ENCODE measurements around the gene ZFAND3. TPM values are rescaled to one million over a fixed set of nuclear protein-coding genes. Genes with fewer than 3 reads are reported as not detected.
A peak's percentile ranks its signal among the peaks of the same experiment; 100 is the strongest.

ZFAND3 gene
- total and polyA plus RNA-seq, 2 donors (not counting 1 experiment from before 2014, with no cell fraction given): 13.5 to 58.3 TPM

DNA sequence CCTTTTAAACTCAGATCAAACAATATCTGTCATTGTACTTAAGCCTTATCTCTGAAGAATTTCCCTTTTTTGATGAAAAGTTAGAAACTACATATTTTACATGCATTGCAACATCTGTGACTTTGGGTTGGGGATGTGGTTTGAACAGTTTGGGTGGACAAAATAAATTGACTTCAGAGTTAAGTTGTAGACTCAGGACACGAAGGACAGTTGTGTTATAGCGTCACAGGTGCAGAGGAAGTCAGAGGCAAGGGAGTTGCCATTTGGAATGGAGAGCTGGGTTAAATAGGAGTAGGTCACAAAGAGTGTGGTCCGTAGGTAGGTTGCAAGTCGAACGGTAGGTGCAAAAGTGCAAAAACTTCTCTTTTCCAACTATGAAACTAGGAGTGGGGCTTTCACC, 46.0 kb downstream of the ZFAND3 start:
- TF ChIP-seq, protein P1, sequence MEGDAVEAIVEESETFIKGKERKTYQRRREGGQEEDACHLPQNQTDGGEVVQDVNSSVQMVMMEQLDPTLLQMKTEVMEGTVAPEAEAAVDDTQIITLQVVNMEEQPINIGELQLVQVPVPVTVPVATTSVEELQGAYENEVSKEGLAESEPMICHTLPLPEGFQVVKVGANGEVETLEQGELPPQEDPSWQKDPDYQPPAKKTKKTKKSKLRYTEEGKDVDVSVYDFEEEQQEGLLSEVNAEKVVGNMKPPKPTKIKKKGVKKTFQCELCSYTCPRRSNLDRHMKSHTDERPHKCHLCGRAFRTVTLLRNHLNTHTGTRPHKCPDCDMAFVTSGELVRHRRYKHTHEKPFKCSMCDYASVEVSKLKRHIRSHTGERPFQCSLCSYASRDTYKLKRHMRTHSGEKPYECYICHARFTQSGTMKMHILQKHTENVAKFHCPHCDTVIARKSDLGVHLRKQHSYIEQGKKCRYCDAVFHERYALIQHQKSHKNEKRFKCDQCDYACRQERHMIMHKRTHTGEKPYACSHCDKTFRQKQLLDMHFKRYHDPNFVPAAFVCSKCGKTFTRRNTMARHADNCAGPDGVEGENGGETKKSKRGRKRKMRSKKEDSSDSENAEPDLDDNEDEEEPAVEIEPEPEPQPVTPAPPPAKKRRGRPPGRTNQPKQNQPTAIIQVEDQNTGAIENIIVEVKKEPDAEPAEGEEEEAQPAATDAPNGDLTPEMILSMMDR (IDR thresholded peaks at IDR 0.05): no peak
- no peak for TF ChIP-seq EZH2 (IDR thresholded peaks at IDR 0.05; ENCODE audit: borderline replicate concordance, insufficient read depth, low read depth, low read length, poor library complexity, severe bottlenecking)
- Mint-ChIP-seq H3K27ac (no peak overlapping the region), H3K27me3 (no peaks in the 10 kb centered on the region), H3K9me3 (ENCODE audit: insufficient read depth) (no peaks in the 10 kb centered on the region), H3K4me1 (peaks cover 59% of the 10 kb centered on the region), H3K4me3 (peak overlapping the region; percentile 1)
- Histone ChIP-seq H2AFZ (ENCODE audit: insufficient read depth, low read depth, low read length, poor library complexity, severe bottlenecking) (no peak overlapping the region), H3K4me3 (ENCODE audit: control extremely low read depth in 1 of 5, extremely low read depth in 1 of 5, insufficient read depth in 1 of 5, low read depth in 2 of 5, low read length in 4 of 5) (no peak overlapping the region), H3K9ac (ENCODE audit: low read length) (no peak overlapping the region), H3K79me2 (ENCODE audit: control insufficient read depth, insufficient read depth, low read length) (peaks cover 97% of the 10 kb centered on the region), H3K4me2 (replicated peaks; ENCODE audit: low read depth, low read length, poor library complexity, severe bottlenecking) (peak overlapping the region; percentile 33), H4K20me1 (ENCODE audit: control insufficient read depth, insufficient read depth, low read length, poor library complexity, severe bottlenecking) (peaks cover 41% of the 10 kb centered on the region), H3K27me3 (replicated peaks in 1 of 4; ENCODE audit: control extremely low read depth in 1 of 4, control insufficient read depth in 3 of 4, insufficient read depth in 4 of 4, low read length in 3 of 4) (no peaks in the 10 kb centered on the region), H3K36me3 (replicated peaks in 1 of 2; ENCODE audit: control extremely low read depth in 1 of 2, control insufficient read depth in 1 of 2, extremely low read depth in 1 of 2, insufficient read depth in 2 of 2, low read length in 1 of 2) (no peaks in the 10 kb centered on the region), H3K9me3 (ENCODE audit: control extremely low read depth in 1 of 3, control insufficient read depth in 2 of 3, insufficient read depth in 1 of 3, low read length in 2 of 3) (no peaks in the 10 kb centered on the region), H3K27ac (ENCODE audit: low read length in 2 of 2) (peak overlapping the region in 1 of 2 donors; percentile 27), H3K4me1 (ENCODE audit: control insufficient read depth in 2 of 2, insufficient read depth in 2 of 2, low read length in 2 of 2) (peaks cover 22 to 34% of the 10 kb centered on the region in 2 donors)
- no peak for DNase-seq
- intact Hi-C loops (cut with micrococcal nuclease): no loop called here
- POLR2A ChIA-PET: interaction anchor here (0.6 kb wide), 1 partner anchor 575 kb away, joined by 3 read pairs; no protein-coding TSS in a partner anchor
- ATAC-seq (ENCODE audit: low read depth): no peak
- WGBS (ENCODE audit: insufficient coverage): 42% methylated on average over 2 of the region's 5 CpGs
- CTCF ChIA-PET: no interaction called here

DNA sequence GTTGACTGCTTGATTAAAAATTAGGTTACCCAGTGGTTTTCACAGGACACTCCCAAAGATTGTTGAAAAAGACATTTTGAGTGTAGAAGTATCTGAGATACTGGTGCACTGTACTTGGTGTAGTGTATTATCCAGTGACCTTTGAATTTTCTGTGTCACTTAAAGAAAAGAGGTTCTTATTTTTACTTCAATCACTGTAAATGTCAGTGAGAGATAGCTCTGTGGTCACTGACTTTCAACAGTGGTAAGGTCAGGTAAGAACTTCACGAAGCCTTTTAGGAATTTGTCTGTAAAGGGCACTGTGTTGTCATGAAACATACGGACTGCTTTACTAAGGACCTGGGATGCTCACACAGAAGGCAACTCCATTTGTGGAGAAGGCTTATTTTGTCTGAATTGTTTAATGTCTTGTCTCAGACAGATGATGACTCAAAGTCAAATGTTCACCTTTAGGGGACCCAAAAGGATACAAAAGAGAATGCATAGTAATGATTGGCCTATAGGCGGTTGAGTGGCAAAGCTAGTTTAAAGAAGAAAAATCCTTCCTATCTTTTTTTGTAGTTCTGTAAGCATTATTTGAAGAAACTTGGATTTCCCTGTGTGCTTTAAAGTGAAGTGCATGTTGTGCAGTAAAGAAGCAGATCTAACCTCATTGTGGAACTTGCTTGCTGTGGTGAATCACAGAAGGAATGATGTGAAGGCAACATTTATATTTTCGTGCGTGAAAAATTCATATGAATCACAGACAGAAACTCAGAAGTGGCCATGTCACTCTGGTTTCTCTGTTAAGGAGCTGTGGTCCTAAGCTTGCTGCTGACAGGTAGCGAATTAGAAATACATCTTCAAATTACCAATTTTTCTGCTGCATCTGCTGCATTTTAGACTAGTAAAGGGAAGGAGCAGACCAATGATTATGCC, 47.3 kb downstream of the ZFAND3 start:
- POLR2A ChIA-PET: interaction anchor here (0.6 kb wide), 1 partner anchor 35 kb away, joined by 10 read pairs; no protein-coding TSS in a partner anchor
- H3K9ac ChIP-seq (ENCODE audit: low read length): no peak overlapping the region
- Mint-ChIP-seq H3K27me3 (no peaks in the 10 kb centered on the region), H3K27ac (peak overlapping the region; percentile 38), H3K4me1 (peaks cover 56% of the 10 kb centered on the region), H3K9me3 (ENCODE audit: insufficient read depth) (peaks cover 5% of the 10 kb centered on the region), H3K4me3 (peak overlapping the region; percentile 33)
- peaks cover 22 to 34% of the 10 kb centered on the region in 2 donors for H3K4me1 ChIP-seq (ENCODE audit: control insufficient read depth in 2 of 2, insufficient read depth in 2 of 2, low read length in 2 of 2)
- CTCF ChIA-PET: interaction anchor here (0.6 kb wide), 1 partner anchor 75 kb away, joined by 3 read pairs; no protein-coding TSS in a partner anchor
- H3K79me2 ChIP-seq (ENCODE audit: control insufficient read depth, insufficient read depth, low read length): peaks cover 97% of the 10 kb centered on the region
- no peaks in the 10 kb centered on the region for H3K9me3 ChIP-seq (ENCODE audit: control extremely low read depth in 1 of 3, control insufficient read depth in 2 of 3, insufficient read depth in 1 of 3, low read length in 2 of 3)
- no peaks in the 10 kb centered on the region for H3K36me3 ChIP-seq (replicated peaks in 1 of 2; ENCODE audit: control extremely low read depth in 1 of 2, control insufficient read depth in 1 of 2, extremely low read depth in 1 of 2, insufficient read depth in 2 of 2, low read length in 1 of 2)
- 90% methylated on average over 2 of the region's 6 CpGs for WGBS (ENCODE audit: insufficient coverage)
- H3K27ac ChIP-seq (ENCODE audit: low read length in 2 of 2): peak overlapping the region in 1 of 2 donors; percentile 61
- ATAC-seq (ENCODE audit: low read depth): no peak
- TF ChIP-seq EZH2 (IDR thresholded peaks at IDR 0.05; ENCODE audit: borderline replicate concordance, insufficient read depth, low read depth, low read length, poor library complexity, severe bottlenecking): no peak
- TF ChIP-seq, protein P1 (IDR thresholded peaks at IDR 0.05): no peak
- peak overlapping the region; percentile 24 for H2AFZ ChIP-seq (ENCODE audit: insufficient read depth, low read depth, low read length, poor library complexity, severe bottlenecking)
- intact Hi-C loops (cut with micrococcal nuclease): no loop called here
- H3K4me2 ChIP-seq (replicated peaks; ENCODE audit: low read depth, low read length, poor library complexity, severe bottlenecking): peak overlapping the region; percentile 63
- no peaks in the 10 kb centered on the region for H3K27me3 ChIP-seq (replicated peaks in 1 of 4; ENCODE audit: control extremely low read depth in 1 of 4, control insufficient read depth in 3 of 4, insufficient read depth in 4 of 4, low read length in 3 of 4)
- no peak for DNase-seq
- peak overlapping the region in 1 of 5 experiments; percentile 47 for H3K4me3 ChIP-seq (ENCODE audit: control extremely low read depth in 1 of 5, extremely low read depth in 1 of 5, insufficient read depth in 1 of 5, low read depth in 2 of 5, low read length in 4 of 5)
- H4K20me1 ChIP-seq (ENCODE audit: control insufficient read depth, insufficient read depth, low read length, poor library complexity, severe bottlenecking): peaks cover 44% of the 10 kb centered on the region
